Measurements from ENCODE around the gene SCN10A. TPM values are rescaled to one million over a fixed set of nuclear protein-coding genes. Genes with fewer than 3 reads are reported as not detected.

The SCN10A gene
- total and polyA plus RNA-seq, 2 experiments from 2014 or later: 0.03 TPM; not detected in 1

DNA sequence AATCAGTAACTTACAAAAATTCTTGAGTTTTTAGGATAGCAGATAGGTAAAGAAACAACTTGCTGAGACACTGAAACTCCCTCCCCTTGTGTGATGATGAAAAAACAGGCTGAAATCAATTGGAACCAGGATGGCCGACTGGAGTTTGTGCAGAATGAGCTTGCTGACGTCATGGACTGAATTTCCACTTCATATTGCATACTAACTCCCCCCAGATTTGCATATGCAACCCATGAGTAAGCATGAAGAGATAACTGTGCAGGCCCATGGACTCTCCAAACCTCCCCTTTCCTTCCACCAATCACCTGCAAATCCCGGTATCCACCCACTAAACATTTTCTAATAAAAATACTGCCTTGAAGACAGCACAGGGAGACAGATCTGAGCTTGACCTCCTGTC lies 84.5 kb downstream of the SCN10A start:
- Histone ChIP-seq H3K79me2 (replicated peaks; ENCODE audit: insufficient read depth) (no peaks in the 10 kb centered on the region), H2AFZ (no peak overlapping the region), H3F3A (replicated peaks; ENCODE audit: low read depth) (no peaks in the 10 kb centered on the region), H3K4me2 (no peak overlapping the region), H3K4me1 (ENCODE audit: insufficient read depth) (no peaks in the 10 kb centered on the region), H3K36me3 (ENCODE audit: insufficient read depth) (no peaks in the 10 kb centered on the region), H3K27me3 (ENCODE audit: insufficient read depth) (no peaks in the 10 kb centered on the region), H4K20me1 (replicated peaks; ENCODE audit: insufficient read depth) (no peaks in the 10 kb centered on the region), H3K9me2 (ENCODE audit: insufficient read depth) (no peaks in the 10 kb centered on the region; the same call in 1 of the 2 replicates), H3K4me3 (no peak overlapping the region), H3K27ac (ENCODE audit: low read depth) (no peak overlapping the region)
- DNase-seq (ENCODE audit: low spot score) (no peak), ATAC-seq (no peak)
- Mint-ChIP-seq H3K9me3 (no peaks in the 10 kb centered on the region), H3K4me1 (peaks cover under 1% of the 10 kb centered on the region), H3K4me3 (no peak overlapping the region), H3K27ac (no peak overlapping the region), H3K27me3 (ENCODE audit: insufficient read depth, low read depth, poor library complexity) (peaks cover 5% of the 10 kb centered on the region), H3K36me3 (ENCODE audit: low read depth) (no peaks in the 10 kb centered on the region)
- TF ChIP-seq, protein P1, sequence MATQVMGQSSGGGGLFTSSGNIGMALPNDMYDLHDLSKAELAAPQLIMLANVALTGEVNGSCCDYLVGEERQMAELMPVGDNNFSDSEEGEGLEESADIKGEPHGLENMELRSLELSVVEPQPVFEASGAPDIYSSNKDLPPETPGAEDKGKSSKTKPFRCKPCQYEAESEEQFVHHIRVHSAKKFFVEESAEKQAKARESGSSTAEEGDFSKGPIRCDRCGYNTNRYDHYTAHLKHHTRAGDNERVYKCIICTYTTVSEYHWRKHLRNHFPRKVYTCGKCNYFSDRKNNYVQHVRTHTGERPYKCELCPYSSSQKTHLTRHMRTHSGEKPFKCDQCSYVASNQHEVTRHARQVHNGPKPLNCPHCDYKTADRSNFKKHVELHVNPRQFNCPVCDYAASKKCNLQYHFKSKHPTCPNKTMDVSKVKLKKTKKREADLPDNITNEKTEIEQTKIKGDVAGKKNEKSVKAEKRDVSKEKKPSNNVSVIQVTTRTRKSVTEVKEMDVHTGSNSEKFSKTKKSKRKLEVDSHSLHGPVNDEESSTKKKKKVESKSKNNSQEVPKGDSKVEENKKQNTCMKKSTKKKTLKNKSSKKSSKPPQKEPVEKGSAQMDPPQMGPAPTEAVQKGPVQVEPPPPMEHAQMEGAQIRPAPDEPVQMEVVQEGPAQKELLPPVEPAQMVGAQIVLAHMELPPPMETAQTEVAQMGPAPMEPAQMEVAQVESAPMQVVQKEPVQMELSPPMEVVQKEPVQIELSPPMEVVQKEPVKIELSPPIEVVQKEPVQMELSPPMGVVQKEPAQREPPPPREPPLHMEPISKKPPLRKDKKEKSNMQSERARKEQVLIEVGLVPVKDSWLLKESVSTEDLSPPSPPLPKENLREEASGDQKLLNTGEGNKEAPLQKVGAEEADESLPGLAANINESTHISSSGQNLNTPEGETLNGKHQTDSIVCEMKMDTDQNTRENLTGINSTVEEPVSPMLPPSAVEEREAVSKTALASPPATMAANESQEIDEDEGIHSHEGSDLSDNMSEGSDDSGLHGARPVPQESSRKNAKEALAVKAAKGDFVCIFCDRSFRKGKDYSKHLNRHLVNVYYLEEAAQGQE (IDR thresholded peaks at IDR 0.05; ENCODE audit: unreplicated experiment): no peak
- TF ChIP-seq, protein P2, sequence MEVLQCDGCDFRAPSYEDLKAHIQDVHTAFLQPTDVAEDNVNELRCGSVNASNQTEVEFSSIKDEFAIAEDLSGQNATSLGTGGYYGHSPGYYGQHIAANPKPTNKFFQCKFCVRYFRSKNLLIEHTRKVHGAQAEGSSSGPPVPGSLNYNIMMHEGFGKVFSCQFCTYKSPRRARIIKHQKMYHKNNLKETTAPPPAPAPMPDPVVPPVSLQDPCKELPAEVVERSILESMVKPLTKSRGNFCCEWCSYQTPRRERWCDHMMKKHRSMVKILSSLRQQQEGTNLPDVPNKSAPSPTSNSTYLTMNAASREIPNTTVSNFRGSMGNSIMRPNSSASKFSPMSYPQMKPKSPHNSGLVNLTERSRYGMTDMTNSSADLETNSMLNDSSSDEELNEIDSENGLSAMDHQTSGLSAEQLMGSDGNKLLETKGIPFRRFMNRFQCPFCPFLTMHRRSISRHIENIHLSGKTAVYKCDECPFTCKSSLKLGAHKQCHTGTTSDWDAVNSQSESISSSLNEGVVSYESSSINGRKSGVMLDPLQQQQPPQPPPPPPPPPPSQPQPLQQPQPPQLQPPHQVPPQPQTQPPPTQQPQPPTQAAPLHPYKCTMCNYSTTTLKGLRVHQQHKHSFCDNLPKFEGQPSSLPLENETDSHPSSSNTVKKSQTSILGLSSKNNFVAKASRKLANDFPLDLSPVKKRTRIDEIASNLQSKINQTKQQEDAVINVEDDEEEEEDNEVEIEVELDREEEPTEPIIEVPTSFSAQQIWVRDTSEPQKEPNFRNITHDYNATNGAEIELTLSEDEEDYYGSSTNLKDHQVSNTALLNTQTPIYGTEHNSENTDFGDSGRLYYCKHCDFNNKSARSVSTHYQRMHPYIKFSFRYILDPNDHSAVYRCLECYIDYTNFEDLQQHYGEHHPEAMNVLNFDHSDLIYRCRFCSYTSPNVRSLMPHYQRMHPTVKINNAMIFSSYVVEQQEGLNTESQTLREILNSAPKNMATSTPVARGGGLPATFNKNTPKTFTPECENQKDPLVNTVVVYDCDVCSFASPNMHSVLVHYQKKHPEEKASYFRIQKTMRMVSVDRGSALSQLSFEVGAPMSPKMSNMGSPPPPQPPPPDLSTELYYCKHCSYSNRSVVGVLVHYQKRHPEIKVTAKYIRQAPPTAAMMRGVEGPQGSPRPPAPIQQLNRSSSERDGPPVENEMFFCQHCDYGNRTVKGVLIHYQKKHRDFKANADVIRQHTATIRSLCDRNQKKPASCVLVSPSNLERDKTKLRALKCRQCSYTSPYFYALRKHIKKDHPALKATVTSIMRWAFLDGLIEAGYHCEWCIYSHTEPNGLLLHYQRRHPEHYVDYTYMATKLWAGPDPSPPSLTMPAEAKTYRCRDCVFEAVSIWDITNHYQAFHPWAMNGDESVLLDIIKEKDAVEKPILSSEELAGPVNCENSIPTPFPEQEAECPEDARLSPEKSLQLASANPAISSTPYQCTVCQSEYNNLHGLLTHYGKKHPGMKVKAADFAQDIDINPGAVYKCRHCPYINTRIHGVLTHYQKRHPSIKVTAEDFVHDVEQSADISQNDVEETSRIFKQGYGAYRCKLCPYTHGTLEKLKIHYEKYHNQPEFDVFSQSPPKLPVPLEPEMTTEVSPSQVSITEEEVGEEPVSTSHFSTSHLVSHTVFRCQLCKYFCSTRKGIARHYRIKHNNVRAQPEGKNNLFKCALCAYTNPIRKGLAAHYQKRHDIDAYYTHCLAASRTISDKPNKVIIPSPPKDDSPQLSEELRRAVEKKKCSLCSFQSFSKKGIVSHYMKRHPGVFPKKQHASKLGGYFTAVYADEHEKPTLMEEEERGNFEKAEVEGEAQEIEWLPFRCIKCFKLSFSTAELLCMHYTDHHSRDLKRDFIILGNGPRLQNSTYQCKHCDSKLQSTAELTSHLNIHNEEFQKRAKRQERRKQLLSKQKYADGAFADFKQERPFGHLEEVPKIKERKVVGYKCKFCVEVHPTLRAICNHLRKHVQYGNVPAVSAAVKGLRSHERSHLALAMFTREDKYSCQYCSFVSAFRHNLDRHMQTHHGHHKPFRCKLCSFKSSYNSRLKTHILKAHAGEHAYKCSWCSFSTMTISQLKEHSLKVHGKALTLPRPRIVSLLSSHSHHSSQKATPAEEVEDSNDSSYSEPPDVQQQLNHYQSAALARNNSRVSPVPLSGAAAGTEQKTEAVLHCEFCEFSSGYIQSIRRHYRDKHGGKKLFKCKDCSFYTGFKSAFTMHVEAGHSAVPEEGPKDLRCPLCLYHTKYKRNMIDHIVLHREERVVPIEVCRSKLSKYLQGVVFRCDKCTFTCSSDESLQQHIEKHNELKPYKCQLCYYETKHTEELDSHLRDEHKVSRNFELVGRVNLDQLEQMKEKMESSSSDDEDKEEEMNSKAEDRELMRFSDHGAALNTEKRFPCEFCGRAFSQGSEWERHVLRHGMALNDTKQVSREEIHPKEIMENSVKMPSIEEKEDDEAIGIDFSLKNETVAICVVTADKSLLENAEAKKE (CRISPR knock-in tag; IDR thresholded peaks at IDR 0.05): no peak
- no peak for TF ChIP-seq EZH2phosphoT487 (IDR thresholded peaks at IDR 0.05; ENCODE audit: unreplicated experiment)
- TF ChIP-seq EZH2 (IDR thresholded peaks at IDR 0.05; ENCODE audit: low read depth, unreplicated experiment): no peak
- TF ChIP-seq, protein P3, sequence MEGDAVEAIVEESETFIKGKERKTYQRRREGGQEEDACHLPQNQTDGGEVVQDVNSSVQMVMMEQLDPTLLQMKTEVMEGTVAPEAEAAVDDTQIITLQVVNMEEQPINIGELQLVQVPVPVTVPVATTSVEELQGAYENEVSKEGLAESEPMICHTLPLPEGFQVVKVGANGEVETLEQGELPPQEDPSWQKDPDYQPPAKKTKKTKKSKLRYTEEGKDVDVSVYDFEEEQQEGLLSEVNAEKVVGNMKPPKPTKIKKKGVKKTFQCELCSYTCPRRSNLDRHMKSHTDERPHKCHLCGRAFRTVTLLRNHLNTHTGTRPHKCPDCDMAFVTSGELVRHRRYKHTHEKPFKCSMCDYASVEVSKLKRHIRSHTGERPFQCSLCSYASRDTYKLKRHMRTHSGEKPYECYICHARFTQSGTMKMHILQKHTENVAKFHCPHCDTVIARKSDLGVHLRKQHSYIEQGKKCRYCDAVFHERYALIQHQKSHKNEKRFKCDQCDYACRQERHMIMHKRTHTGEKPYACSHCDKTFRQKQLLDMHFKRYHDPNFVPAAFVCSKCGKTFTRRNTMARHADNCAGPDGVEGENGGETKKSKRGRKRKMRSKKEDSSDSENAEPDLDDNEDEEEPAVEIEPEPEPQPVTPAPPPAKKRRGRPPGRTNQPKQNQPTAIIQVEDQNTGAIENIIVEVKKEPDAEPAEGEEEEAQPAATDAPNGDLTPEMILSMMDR (conservative IDR thresholded peaks at IDR 0.05; ENCODE audit: low read depth in 2 of 2): no peak
- TF ChIP-seq NANOG (IDR thresholded peaks at IDR 0.05; ENCODE audit: borderline replicate concordance): no peak
- TF ChIP-seq, protein P4, sequence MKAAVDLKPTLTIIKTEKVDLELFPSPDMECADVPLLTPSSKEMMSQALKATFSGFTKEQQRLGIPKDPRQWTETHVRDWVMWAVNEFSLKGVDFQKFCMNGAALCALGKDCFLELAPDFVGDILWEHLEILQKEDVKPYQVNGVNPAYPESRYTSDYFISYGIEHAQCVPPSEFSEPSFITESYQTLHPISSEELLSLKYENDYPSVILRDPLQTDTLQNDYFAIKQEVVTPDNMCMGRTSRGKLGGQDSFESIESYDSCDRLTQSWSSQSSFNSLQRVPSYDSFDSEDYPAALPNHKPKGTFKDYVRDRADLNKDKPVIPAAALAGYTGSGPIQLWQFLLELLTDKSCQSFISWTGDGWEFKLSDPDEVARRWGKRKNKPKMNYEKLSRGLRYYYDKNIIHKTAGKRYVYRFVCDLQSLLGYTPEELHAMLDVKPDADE (IDR thresholded peaks at IDR 0.05): no peak
- no peak for TF ChIP-seq CREB1 (CRISPR knock-in tag; IDR thresholded peaks at IDR 0.05; ENCODE audit: low read depth)
- TF ChIP-seq STAT1 (IDR thresholded peaks at IDR 0.05; ENCODE audit: unreplicated experiment): no peak
- no peak for TF ChIP-seq ZNF114 (CRISPR knock-in tag; IDR thresholded peaks at IDR 0.05)
- TF ChIP-seq ZNF331 (CRISPR knock-in tag; IDR thresholded peaks at IDR 0.05; ENCODE audit: low read depth): no peak
- TF ChIP-seq JUNB (IDR thresholded peaks at IDR 0.05; ENCODE audit: unreplicated experiment): no peak
- TF ChIP-seq POLR2AphosphoS5 (IDR thresholded peaks at IDR 0.05; ENCODE audit: low read depth): no peak
